Muscle layer of colon (tissue), 2 donors: Measurements from ENCODE around the gene ARRDC5.
"Not testable (repeated sequence)": the region's sequence is repeated elsewhere in the genome, so short reads cannot be mapped to it uniquely, and the experiment has no call there.

Experiments
- H3K27ac ChIP-seq: one replicate; pipeline ENCODE4 v1.7.0; 2013; ENCODE audit warnings: low read depth, mild to moderate bottlenecking, low read length, moderate library complexity
- H3K27me3 ChIP-seq, 2 donors: one replicate each; pipeline ENCODE4 v1.7.0; 2013; ENCODE audit warnings: low read length in 2 of 2, mild to moderate bottlenecking in 2 of 2; ENCODE audit not compliant: insufficient read depth in 2 of 2, control insufficient read depth in 1 of 2
- H3K36me3 ChIP-seq: one replicate; pipeline ENCODE4 v1.7.0; 2013; ENCODE audit warnings: mild to moderate bottlenecking, low read length; ENCODE audit not compliant: insufficient read depth
- H3K4me1 ChIP-seq: one replicate; pipeline ENCODE4 v1.7.0; 2013; ENCODE audit warnings: mild to moderate bottlenecking, low read length; ENCODE audit not compliant: insufficient read depth
- H3K4me3 ChIP-seq, 2 donors: one replicate each; pipeline ENCODE4 v1.7.0; 2013; ENCODE audit warnings: low read length in 2 of 2, low read depth in 1 of 2, mild to moderate bottlenecking in 1 of 2, moderate library complexity in 1 of 2
- H3K9ac ChIP-seq: one replicate; pipeline ENCODE4 v1.7.0; 2013; ENCODE audit warnings: low read length
- H3K9me3 ChIP-seq: one replicate; pipeline ENCODE4 v1.7.0; 2013; ENCODE audit warnings: mild to moderate bottlenecking, low read length
- donor health status: abdominal sarcoma.
- donor health status: Adenocarcinoma of cecum.

Gene ARRDC5

GRCh38 chr19:4866595-4867424 is 35.9 kb downstream of the ARRDC5 start:
- H3K4me3 ChIP-seq: peak overlapping the region; percentile 81 to 87
- H3K27ac ChIP-seq: peak overlapping the region; percentile 75
- H3K9me3 ChIP-seq: no peaks in the 10 kb centered on the region
- peak overlapping the region; percentile 86 for H3K9ac ChIP-seq
- peaks cover 12% of the 10 kb centered on the region for H3K4me1 ChIP-seq
- no peaks in the 10 kb centered on the region for H3K27me3 ChIP-seq
- H3K36me3 ChIP-seq: no peaks in the 10 kb centered on the region

GRCh38 chr19:4861147-4861546 is 41.5 kb downstream of the ARRDC5 start:
- Histone ChIP-seq H3K27me3 (no peaks in the 10 kb centered on the region), H3K4me1 (peaks cover under 1% of the 10 kb centered on the region), H3K27ac (no peak overlapping the region), H3K9ac (no peak overlapping the region), H3K4me3 (no peak overlapping the region), H3K36me3 (peaks cover 14% of the 10 kb centered on the region), H3K9me3 (no peaks in the 10 kb centered on the region)

GRCh38 chr19:4859697-4860096 is 43.0 kb downstream of the ARRDC5 start:
- H3K27ac ChIP-seq: no peak overlapping the region
- H3K9ac ChIP-seq: no peak overlapping the region
- no peak overlapping the region for H3K4me3 ChIP-seq
- no peaks in the 10 kb centered on the region for H3K27me3 ChIP-seq
- H3K36me3 ChIP-seq: peaks cover 15% of the 10 kb centered on the region
- no peaks in the 10 kb centered on the region for H3K4me1 ChIP-seq
- H3K9me3 ChIP-seq: no peaks in the 10 kb centered on the region

GRCh38 chr19:4856468-4856867 is 46.2 kb downstream of the ARRDC5 start:
- H3K4me1 ChIP-seq, H3K4me3 ChIP-seq, H3K9me3 ChIP-seq, H3K9ac ChIP-seq, H3K27me3 ChIP-seq, H3K27ac ChIP-seq: not testable (repeated sequence)
- peaks cover 24% of the 10 kb centered on the region for H3K36me3 ChIP-seq

- not testable (repeated sequence) for H3K36me3 ChIP-seq, H3K27me3 ChIP-seq, H3K9ac ChIP-seq, H3K4me3 ChIP-seq, H3K9me3 ChIP-seq, H3K27ac ChIP-seq, H3K4me1 ChIP-seq
These were observed 49.2 kb downstream of the ARRDC5 start for GRCh38 chr19:4853506-4853905.

GRCh38 chr19:4852484-4852883 is 50.2 kb downstream of the ARRDC5 start:
- Histone ChIP-seq H3K9ac (no peak overlapping the region), H3K27me3 (no peaks in the 10 kb centered on the region), H3K4me1 (no peaks in the 10 kb centered on the region), H3K36me3 (peaks cover 18% of the 10 kb centered on the region), H3K4me3 (no peak overlapping the region), H3K9me3 (no peaks in the 10 kb centered on the region), H3K27ac (no peak overlapping the region)

- Histone ChIP-seq H3K27me3 (no peaks in the 10 kb centered on the region), H3K9me3 (no peaks in the 10 kb centered on the region), H3K27ac (no peak overlapping the region), H3K9ac (no peak overlapping the region), H3K4me1 (no peaks in the 10 kb centered on the region), H3K4me3 (no peak overlapping the region), H3K36me3 (peaks cover 21% of the 10 kb centered on the region)
These were observed 51.0 kb downstream of the ARRDC5 start for GRCh38 chr19:4851551-4852290.

GRCh38 chr19:4849019-4849418 is 53.7 kb downstream of the ARRDC5 start:
- Histone ChIP-seq H3K27ac (no peak overlapping the region), H3K4me1 (no peaks in the 10 kb centered on the region), H3K9me3 (no peaks in the 10 kb centered on the region), H3K9ac (no peak overlapping the region), H3K4me3 (no peak overlapping the region), H3K36me3 (peaks cover 14% of the 10 kb centered on the region), H3K27me3 (no peaks in the 10 kb centered on the region)

GRCh38 chr19:4847190-4847973 is 55.3 kb downstream of the ARRDC5 start:
- Histone ChIP-seq H3K9me3 (no peaks in the 10 kb centered on the region), H3K27ac (no peak overlapping the region), H3K9ac (no peak overlapping the region), H3K36me3 (peaks cover 16% of the 10 kb centered on the region), H3K27me3 (no peaks in the 10 kb centered on the region), H3K4me3 (no peak overlapping the region), H3K4me1 (no peaks in the 10 kb centered on the region)

GRCh38 chr19:4845975-4846374 is 56.7 kb downstream of the ARRDC5 start:
- not testable (repeated sequence) for H3K9ac ChIP-seq, H3K27me3 ChIP-seq, H3K27ac ChIP-seq, H3K9me3 ChIP-seq, H3K4me3 ChIP-seq, H3K4me1 ChIP-seq
- H3K36me3 ChIP-seq: peaks cover 16% of the 10 kb centered on the region

- no peak overlapping the region for H3K27ac ChIP-seq
- H3K9me3 ChIP-seq: no peaks in the 10 kb centered on the region
- no peak overlapping the region for H3K4me3 ChIP-seq
- peaks cover 16% of the 10 kb centered on the region for H3K36me3 ChIP-seq
- H3K9ac ChIP-seq: no peak overlapping the region
- H3K27me3 ChIP-seq: no peaks in the 10 kb centered on the region
- H3K4me1 ChIP-seq: no peaks in the 10 kb centered on the region
These were observed 58.1 kb downstream of the ARRDC5 start for GRCh38 chr19:4844348-4845179.
